HG03066 (cell line): ENCODE results near the gene ZNF783.
"Not testable (repeated sequence)": the region's sequence is repeated elsewhere in the genome, so short reads cannot be mapped to it uniquely, and the experiment has no call there.

Experiments
- ATAC-seq: cut with Tn5 transposase; IDR thresholded peaks from one replicate; pipeline ENCODE4 v1.9.1; 2021; ENCODE audit warnings: low read depth; ENCODE audit not compliant: unreplicated experiment

The ZNF783 gene

DNA sequence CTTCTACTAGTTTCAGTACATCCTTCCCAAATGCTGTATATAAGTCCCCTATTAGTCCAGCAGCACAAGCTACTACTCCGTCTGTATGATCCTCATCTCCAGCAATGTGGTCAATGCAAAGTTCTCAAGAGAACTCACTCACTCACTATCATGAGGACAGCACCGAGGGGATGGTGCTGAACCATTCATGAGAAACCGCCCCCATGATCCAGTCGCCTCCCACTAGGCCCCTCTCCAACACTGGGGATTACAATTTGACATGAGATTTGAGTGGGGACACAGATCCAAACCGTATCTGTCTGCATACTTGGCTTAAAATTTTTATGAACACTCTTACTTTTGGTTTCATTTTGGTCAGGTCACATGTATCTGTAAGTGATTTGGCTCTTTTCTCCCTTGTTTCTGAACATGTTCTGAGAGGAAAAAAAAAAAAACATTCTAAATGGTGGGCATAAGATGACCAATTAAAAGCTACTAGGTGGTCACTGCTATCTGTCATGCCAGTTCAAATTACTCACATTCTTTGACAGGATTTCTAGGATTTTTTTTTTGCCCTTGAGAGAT is 60.1 kb downstream of the ZNF783 start:
- no peak for ATAC-seq

DNA sequence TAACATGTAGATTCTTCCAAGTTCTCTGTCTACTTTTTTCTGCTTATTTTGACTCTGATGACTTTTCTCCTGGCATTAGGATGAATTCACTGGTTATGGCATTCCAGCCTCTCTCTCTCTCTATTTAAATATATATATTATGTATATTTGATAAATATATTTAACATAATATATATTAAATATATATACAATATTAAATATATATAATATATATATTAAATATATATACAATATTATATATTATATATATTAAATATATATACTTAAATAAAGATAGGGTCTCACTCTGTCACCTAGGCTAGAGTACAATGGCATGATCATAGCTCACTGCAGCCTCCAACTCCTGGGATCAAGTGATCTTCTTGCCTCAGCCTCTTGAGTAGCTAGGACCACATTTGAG is 60.7 kb downstream of the ZNF783 start:
- no peak for ATAC-seq

DNA sequence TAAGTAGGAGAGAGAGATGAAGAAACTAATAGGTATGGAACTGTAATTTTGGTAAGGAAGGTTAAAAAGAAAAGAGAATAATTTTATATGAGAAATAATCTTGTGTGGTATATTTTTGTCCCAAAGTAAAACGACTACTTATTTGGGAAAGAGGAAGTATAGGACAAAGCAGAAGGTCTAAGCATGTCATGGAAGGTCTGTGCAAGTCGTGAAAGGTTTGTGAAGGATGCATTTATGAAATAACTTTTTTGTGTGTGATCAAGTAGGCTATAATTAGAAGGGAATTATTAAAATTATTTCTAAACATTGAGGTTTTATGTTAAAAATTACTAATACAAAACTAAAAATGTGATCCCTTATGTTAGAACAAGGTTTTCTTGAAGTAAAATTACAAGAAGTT is 63.3 kb downstream of the ZNF783 start:
- ATAC-seq: no peak

DNA sequence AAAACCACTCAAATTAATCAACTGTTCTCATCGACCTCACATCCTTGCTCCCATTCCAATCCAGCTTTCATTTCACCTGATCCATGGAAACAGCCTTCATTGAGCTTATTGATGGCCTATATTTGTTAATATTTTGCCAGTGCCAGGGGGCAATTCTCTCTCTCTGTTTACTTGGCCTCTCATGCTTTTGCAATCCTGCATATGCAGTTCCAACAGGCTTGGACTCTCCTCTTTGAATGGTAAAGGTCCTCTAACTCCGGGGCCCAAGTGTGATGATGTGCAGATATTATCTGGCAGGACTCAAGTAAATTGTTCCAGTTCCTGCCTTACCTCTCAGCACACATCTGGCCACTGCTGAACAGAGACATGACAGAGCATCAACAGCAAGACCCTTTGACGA is 67.3 kb downstream of the ZNF783 start:
- no peak for ATAC-seq

DNA sequence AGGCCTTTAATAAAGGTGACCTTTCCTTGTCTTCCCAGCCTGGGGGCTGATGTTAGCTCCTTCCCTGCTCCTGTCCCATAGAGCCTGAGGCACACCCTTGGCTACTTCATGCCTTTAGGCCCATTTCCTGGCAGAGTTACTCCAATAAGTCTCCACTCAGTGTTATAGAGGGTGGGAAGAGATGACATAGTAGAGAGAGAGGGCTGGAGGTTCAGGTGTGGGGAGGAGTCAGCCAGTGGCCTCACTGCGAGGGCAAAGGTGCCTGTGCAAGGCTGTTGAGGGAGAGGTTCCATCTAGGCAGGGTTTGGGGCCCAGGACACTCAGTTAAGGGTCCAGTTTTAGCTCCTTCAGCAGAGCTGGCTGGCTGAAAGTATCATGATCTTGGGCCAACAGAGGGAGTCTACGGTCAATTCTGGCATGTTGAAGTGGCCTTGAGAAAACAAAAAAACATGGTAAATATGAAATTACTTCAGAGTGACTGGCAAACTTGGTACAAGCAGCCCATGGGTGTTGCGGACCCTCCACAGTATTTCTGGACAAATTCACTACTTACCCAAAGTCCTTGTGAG is 67.9 kb downstream of the ZNF783 start:
- no peak for ATAC-seq

DNA sequence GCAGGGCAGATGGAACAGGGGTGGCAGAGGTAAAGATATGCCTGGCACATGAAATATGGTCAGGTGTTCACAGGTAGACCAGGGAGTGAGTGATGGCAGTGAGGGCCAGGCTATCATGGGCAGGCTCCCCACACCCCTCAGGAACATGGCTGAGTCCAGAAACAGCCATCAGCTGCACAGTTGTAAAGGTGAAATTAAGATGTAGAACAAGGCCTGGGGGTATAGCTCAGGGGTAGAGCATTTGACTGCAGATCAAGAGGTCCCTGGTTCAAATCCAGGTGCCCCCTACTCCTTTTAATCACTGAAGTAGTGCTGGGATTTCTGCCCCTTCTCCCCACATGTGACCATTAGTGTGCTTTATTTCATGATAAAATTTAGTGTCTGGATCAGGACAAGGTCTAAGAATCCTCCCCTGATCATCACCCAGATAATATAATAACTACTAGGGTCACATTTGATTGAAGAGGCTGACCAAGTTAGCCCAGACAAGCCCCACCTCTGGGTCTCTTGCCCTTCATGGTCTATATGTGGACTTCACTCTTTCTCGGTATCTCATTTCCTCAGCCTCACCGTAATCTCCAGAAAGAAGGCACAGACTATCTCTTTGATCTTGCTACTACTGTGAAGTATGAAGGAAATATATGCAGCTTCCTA is 69.0 kb downstream of the ZNF783 start:
- no peak for ATAC-seq

DNA sequence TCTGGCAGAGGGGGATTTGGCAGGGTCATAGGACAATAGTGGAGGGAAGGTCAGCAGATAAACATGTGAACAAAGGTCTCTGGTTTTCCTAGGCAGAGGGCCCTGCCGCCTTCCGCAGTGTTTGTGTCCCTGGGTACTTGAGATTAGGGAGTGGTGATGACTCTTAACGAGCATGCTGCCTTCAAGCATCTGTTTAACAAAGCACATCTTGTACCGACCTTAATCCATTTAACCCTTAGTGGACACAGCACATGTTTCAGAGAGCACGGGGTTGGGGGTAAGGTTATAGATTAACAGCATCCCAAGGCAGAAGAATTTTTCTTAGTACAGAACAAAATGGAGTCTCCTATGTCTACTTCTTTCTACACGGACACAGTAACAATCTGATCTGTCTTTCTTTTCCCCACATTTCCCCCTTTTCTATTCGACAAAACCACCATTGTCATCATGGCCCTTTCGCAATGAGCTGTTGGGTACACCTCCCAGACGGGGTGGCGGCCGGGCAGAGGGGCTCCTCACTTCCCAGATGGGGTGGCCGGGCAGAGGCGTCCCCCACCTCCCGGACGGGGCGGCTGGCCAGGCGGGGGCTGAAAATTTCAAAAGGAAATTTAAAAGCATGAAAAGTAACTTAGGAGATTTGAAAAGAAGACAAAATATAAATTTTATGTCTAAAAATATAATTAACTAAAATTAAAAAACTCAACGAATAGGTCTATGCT is 70.8 kb downstream of the ZNF783 start:
- not testable (repeated sequence) for ATAC-seq

DNA sequence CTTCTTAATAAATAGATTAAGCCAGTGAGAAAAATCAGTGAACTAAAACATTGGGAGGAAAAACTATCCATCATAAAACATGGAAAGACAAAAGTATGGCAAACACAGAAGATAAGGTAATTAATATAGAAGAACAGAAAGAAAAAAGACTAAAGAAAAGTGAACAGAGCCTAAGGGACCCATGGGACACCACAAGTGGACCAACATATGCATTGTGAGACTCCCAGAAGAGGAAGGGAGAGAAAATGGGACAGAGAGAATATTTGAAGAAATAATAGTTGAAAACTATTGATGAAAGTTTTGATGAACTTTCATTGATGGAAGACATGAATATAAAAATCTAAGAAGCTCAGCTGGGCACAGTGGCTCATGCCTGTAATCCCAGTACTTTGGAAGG is 71.3 kb downstream of the ZNF783 start:
- no peak for ATAC-seq

DNA sequence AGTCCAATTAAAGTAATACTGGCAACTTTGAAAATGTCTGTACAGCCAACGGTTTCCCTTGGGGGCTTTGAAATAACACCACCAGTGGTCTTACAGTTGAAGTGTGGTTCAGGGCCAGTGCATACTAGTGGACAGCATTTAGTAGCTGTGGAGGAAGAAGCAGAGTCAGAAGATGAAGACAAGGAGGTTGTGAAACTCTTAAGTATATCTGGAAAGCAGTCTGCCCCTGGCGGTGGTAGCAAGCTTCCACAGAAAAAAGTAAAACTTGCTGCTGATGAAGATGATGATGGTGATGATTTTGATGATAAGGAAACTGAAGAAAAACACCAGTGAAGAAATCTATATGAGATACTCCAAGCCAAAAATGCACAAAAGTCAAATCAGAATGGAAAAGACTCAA is 72.2 kb downstream of the ZNF783 start:
- ATAC-seq: no peak
